HepG2 (cell line): ENCODE measurements around the gene RAB5B. TPM values are rescaled to one million over a fixed set of nuclear protein-coding genes. Genes with fewer than 3 reads are reported as not detected.
A peak's percentile ranks its signal among the peaks of the same experiment; 100 is the strongest.

Source experiments
- ESRRA ChIP-seq: sonication (generic); formaldehyde crosslinking; IDR thresholded peaks from 2 replicates; pipeline ENCODE4 v1.5.1; 2020; ENCODE audit warnings: mild to moderate bottlenecking, low read depth, missing genetic modification reagents
- KLF11 ChIP-seq: IDR thresholded peaks from 2 replicates; pipeline ENCODE4 v1.6.1; 2016; ENCODE audit warnings: missing compliant biosample characterization
- PTBP1 ChIP-seq: fragments of 200-400 bp; formaldehyde crosslinking; IDR thresholded peaks from 2 replicates; pipeline ENCODE4 v1.6.1; 2018; ENCODE audit warnings: low read length, low read depth; ENCODE audit not compliant: poor library complexity, severe bottlenecking
- SALL1 ChIP-seq: sonication (generic); formaldehyde crosslinking; IDR thresholded peaks from 2 replicates; pipeline ENCODE4 v1.8.0; 2022; ENCODE audit warnings: mild to moderate bottlenecking, missing genetic modification reagents
- SNAI1 ChIP-seq: sonication (generic); formaldehyde crosslinking; IDR thresholded peaks from 2 replicates; pipeline ENCODE4 v1.5.0; 2020; ENCODE audit warnings: mild to moderate bottlenecking, missing genetic modification reagents, borderline replicate concordance
- ZEB1 ChIP-seq: IDR thresholded peaks from 2 replicates; pipeline ENCODE4 v1.6.1; 2012; ENCODE audit warnings: mild to moderate bottlenecking, low read depth, inconsistent platforms; ENCODE audit not compliant: insufficient replicate concordance
- ZFAT ChIP-seq: sonication (generic); formaldehyde crosslinking; conservative IDR thresholded peaks from 2 replicates; pipeline ENCODE4 v1.8.1; 2023; ENCODE audit warnings: missing genetic modification reagents, inconsistent platforms
- ZFP62 ChIP-seq: sonication (generic); formaldehyde crosslinking; IDR thresholded peaks from 2 replicates; pipeline ENCODE4 v1.4.0; 2020; ENCODE audit warnings: missing genetic modification reagents
- ZNF614 ChIP-seq: IDR thresholded peaks from 2 replicates; pipeline ENCODE4 v1.6.1; 2018; ENCODE audit warnings: missing biosample characterization, missing genetic modification reagents, inconsistent platforms, borderline replicate concordance
- polyA plus RNA-seq, 8 experiments: library from polyadenylated mRNA; depleted of rRNA in 3 of 8; stranded (reverse) in 7 of 8; unstranded in 1 of 8; fragments of >200 nt; fragmentation: Illumina TruSeq in 4 of 8; extraction: Trizol in 4 of 8; gene quantifications; 2 replicates each; pipeline versions ENCODE4 v1.2.1 to v1.2.3, GENCODE V29; 2011 to 2016; ENCODE audit warnings: low read depth in 4 of 8, missing spikeins in 1 of 8, mixed read lengths in 1 of 8; ENCODE audit not compliant: insufficient read depth in 1 of 8
- total RNA-seq, 5 experiments: library from RNA; depleted of rRNA; stranded (reverse); fragments of >200 nt; fragmentation: Illumina TruSeq; extraction: Trizol; gene quantifications; 2 replicates each; pipeline ENCODE4 v1.2.3, GENCODE V29; 2016; ENCODE audit warnings: low read depth in 1 of 5
- TF ChIP-seq, protein P1 (sequence below): IDR thresholded peaks from 2 replicates; pipeline ENCODE4 v1.6.1; 2016; ENCODE audit warnings: mild to moderate bottlenecking, missing biosample characterization, missing genetic modification reagents
- TF ChIP-seq, protein P2 (sequence below): sonication (generic); formaldehyde crosslinking; conservative IDR thresholded peaks from 2 replicates; pipeline ENCODE4 v1.8.0; 2022; ENCODE audit warnings: mild to moderate bottlenecking, moderate library complexity, missing genetic modification reagents
- TF ChIP-seq, protein P3 (sequence below), 2 experiments: fragments of 450-650 bp in 1 of 2; sonication (generic) in 1 of 2; formaldehyde crosslinking in 1 of 2; IDR thresholded peaks; 2 replicates each; pipeline versions ENCODE4 v1.6.1 to v1.8.0; 2016 to 2022; ENCODE audit warnings: antibody characterized with exemption in 1 of 2, mild to moderate bottlenecking in 1 of 2, missing genetic modification reagents in 1 of 2
- TF ChIP-seq, protein P4 (sequence below): IDR thresholded peaks from 2 replicates; pipeline ENCODE4 v1.6.1; 2016; ENCODE audit warnings: low read depth, borderline replicate concordance
- TF ChIP-seq, protein P5 (sequence below): sonication (generic); formaldehyde crosslinking; IDR thresholded peaks from 2 replicates; pipeline ENCODE4 v1.4.0; 2020; ENCODE audit warnings: missing genetic modification reagents

Gene RAB5B
- total and polyA plus RNA-seq, 2 of the 13 experiments (the other 11 are each of a cell fraction or from before 2014, with no cell fraction given), result 26.0 to 68.3 TPM

DNA sequence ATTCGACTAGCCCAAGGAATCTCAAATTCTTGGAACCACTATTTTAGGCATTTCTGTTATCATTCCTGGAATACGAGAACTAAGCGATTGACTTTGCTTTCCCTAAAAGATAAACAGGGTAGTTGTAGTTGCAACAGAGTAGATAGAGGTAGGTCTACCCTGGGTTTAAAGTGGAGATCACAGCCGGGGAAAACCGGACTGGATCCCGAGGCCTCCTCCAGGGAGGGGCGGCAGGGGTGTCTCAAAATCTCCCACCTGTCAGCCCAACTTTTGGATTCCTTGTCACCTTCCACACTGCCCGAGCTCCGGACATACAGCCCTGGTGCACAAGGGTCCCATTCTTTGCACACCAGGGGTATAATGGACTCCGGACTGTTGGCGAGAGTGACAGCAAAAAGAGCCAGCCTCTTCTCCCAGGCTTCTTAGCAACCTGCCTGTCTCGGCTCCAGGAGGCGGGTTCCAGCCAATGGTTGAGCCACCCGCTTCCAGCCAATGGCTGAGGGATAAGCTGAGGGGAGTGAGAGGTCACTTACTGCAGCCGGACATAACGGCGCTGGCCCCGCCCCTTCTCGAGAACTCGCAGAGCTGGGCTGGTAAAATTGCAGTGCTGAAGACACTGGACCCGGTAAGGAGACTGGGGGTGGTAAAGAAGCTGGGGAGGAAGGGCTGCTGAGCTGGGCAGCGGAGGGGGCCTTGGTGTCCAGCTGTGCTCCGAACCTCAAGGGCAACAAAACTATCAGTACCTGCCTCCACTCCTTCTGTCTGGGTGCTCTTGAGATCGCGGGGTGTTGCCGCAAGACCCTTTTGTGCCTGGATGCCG, 23.0 kb downstream of the RAB5B start, which contains the start of gene SUOX (continued):
- TF ChIP-seq SALL1 (CRISPR knock-in tag) (peak; percentile 22; the same call in 1 of the 2 replicates), ZFAT (CRISPR knock-in tag) (no peak), ESRRA (no peak; the same call in 1 of the 2 replicates), ZFP62 (CRISPR knock-in tag) (no peak), KLF11 (CRISPR knock-in tag) (no peak), PTBP1 (no peak), SNAI1 (CRISPR knock-in tag) (no peak), ZNF614 (CRISPR knock-in tag) (no peak), ZEB1 (peak; percentile 65)
- TF ChIP-seq, protein P1, sequence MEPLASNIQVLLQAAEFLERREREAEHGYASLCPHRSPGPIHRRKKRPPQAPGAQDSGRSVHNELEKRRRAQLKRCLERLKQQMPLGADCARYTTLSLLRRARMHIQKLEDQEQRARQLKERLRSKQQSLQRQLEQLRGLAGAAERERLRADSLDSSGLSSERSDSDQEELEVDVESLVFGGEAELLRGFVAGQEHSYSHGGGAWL (CRISPR knock-in tag), result no peak
- TF ChIP-seq, protein P2, sequence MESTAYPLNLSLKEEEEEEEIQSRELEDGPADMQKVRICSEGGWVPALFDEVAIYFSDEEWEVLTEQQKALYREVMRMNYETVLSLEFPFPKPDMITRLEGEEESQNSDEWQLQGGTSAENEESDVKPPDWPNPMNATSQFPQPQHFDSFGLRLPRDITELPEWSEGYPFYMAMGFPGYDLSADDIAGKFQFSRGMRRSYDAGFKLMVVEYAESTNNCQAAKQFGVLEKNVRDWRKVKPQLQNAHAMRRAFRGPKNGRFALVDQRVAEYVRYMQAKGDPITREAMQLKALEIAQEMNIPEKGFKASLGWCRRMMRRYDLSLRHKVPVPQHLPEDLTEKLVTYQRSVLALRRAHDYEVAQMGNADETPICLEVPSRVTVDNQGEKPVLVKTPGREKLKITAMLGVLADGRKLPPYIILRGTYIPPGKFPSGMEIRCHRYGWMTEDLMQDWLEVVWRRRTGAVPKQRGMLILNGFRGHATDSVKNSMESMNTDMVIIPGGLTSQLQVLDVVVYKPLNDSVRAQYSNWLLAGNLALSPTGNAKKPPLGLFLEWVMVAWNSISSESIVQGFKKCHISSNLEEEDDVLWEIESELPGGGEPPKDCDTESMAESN, result 0 out of 2 replicates have a peak, but pooled peaks have one; percentile 54
- TF ChIP-seq, protein P3, sequence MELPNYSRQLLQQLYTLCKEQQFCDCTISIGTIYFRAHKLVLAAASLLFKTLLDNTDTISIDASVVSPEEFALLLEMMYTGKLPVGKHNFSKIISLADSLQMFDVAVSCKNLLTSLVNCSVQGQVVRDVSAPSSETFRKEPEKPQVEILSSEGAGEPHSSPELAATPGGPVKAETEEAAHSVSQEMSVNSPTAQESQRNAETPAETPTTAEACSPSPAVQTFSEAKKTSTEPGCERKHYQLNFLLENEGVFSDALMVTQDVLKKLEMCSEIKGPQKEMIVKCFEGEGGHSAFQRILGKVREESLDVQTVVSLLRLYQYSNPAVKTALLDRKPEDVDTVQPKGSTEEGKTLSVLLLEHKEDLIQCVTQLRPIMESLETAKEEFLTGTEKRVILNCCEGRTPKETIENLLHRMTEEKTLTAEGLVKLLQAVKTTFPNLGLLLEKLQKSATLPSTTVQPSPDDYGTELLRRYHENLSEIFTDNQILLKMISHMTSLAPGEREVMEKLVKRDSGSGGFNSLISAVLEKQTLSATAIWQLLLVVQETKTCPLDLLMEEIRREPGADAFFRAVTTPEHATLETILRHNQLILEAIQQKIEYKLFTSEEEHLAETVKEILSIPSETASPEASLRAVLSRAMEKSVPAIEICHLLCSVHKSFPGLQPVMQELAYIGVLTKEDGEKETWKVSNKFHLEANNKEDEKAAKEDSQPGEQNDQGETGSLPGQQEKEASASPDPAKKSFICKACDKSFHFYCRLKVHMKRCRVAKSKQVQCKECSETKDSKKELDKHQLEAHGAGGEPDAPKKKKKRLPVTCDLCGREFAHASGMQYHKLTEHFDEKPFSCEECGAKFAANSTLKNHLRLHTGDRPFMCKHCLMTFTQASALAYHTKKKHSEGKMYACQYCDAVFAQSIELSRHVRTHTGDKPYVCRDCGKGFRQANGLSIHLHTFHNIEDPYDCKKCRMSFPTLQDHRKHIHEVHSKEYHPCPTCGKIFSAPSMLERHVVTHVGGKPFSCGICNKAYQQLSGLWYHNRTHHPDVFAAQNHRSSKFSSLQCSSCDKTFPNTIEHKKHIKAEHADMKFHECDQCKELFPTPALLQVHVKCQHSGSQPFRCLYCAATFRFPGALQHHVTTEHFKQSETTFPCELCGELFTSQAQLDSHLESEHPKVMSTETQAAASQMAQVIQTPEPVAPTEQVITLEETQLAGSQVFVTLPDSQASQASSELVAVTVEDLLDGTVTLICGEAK (IDR thresholded peaks at IDR 0.05), result no peak
- TF ChIP-seq, protein P3 (CRISPR knock-in tag; IDR thresholded peaks at IDR 0.05), result no peak
- TF ChIP-seq, protein P4, sequence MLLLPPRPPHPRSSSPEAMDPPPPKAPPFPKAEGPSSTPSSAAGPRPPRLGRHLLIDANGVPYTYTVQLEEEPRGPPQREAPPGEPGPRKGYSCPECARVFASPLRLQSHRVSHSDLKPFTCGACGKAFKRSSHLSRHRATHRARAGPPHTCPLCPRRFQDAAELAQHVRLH (CRISPR knock-in tag), result peak; percentile 51; the same call in 1 of the 2 replicates
- TF ChIP-seq, protein P5, sequence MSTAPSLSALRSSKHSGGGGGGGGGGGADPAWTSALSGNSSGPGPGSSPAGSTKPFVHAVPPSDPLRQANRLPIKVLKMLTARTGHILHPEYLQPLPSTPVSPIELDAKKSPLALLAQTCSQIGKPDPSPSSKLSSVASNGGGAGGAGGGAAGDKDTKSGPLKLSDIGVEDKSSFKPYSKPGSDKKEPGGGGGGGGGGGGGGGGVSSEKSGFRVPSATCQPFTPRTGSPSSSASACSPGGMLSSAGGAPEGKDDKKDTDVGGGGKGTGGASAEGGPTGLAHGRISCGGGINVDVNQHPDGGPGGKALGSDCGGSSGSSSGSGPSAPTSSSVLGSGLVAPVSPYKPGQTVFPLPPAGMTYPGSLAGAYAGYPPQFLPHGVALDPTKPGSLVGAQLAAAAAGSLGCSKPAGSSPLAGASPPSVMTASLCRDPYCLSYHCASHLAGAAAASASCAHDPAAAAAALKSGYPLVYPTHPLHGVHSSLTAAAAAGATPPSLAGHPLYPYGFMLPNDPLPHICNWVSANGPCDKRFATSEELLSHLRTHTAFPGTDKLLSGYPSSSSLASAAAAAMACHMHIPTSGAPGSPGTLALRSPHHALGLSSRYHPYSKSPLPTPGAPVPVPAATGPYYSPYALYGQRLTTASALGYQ (CRISPR knock-in tag), result no peak
